GM21528 (cell line): ENCODE measurements around the gene OBSCN.

Experiments used
- ATAC-seq: cut with Tn5 transposase; IDR thresholded peaks from one replicate; pipeline ENCODE4 v1.9.1; 2021; ENCODE audit warnings: mild to moderate bottlenecking, moderate library complexity; ENCODE audit not compliant: unreplicated experiment, low FRiP score

Gene OBSCN

DNA sequence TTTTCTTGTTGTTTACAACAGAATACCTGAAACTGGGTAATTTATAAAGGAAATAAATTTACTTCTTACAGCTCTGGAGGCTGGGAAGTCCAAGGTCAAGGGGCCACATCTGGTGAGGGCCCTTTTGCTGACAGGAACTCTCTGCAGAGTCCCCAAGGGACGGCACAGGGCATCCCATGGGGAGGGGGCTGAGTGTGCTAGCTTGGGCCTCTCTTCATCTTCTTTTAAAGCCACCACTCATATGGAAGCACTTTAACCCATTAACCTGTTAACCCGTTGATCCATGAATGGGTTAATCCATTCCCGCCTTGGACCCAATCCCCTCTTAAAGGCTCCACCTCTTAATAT, 76.3 kb downstream of the OBSCN start:
- ATAC-seq, result no peak

- ATAC-seq, result no peak
These were observed 76.7 kb downstream of the OBSCN start for GRCh38 chr1:228284521-228284920.

GRCh38 chr1:228285661-228286504, 78.0 kb downstream of the OBSCN start:
- no peak for ATAC-seq

DNA sequence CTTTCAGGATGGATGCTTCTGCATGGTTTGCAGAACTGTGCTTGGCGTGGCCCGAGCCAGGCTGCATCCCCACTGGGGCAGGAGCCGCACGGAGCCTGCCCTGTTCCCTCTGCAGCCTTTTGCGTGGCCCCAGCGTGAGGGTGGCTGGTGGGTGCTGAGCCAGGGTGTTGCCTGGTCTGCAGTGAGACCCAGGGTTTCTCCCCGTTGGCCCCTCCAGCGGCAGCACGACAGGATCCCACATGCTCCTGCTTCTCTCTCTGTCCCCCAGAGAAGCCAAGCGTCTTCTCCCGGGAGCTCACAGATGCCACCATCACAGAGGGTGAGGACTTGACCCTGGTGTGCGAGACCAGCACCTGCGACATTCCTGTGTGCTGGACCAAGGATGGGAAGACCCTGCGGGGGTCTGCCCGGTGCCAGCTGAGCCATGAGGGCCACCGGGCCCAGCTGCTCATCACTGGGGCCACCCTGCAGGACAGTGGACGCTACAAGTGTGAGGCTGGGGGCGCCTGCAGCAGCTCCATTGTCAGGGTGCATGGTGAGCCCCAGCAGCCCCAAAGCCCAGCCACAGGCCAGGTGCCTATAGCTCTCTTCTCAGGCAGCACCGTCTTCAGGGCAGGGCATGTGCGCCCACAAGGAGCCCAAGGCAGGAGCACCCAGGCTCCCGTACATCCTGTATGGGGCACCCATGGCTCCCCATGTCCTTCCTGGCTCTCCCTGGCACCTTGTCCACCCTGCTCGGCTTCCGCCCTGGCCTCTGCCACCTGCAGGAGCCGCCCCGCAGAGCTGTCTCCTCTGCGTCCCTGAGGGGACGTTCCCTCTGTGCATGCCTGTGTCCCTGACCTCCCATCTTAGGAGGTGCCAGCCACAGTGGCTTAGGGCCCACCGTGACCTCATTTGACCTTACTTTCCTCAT, 78.9 kb downstream of the OBSCN start:
- no peak for ATAC-seq

- ATAC-seq, result no peak
These were observed 79.9 kb downstream of the OBSCN start for GRCh38 chr1:228287541-228288425.

- ATAC-seq, result no peak
These were observed 80.8 kb downstream of the OBSCN start for GRCh38 chr1:228288536-228289238.

GRCh38 chr1:228289239-228289849, 81.5 kb downstream of the OBSCN start:
- ATAC-seq, result no peak

DNA sequence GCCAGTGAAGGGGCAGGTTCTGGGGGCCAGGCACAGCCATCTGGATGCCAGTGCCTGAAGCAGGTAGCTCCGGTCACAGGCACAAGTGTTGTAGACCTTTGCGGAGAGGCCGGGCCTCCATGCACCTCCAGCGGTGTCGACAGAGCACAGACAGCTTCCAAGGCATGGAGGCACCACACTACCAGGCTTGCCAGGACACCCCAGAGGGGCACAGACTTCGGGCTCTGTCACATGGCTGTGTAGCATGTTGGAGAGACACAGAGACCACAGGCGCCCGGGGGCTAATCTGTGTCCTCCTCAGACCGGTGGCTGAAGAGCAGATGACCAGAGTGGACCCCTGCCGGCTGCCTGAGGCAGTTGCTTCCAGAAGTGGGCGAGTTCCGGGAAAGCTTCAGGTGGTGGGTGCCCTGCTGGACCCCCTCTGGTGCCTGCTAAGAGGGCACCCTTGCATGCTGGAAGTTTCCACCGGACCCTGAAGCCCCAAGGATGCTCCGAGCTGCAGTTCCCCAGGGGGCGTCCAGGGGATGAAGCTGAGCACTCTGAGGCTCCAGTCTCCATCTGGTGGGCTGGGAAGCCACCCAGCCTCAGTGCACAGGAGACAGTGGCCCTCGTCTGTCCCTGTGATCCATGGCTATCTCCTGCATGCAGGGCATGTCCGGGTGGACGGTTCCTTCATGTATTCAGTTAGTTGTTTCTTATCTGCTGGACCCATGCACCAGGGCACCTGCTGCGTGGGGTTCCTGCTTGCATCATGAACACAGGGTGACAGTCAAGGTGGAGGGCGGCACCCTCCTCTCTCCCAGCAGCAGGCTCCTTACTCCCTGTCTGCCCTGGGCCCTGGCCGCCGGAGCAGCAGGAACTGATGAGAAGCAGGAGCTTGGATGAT, 82.4 kb downstream of the OBSCN start:
- no peak for ATAC-seq

GRCh38 chr1:228291906-228292608, 84.2 kb downstream of the OBSCN start:
- ATAC-seq, result no peak

GRCh38 chr1:228292609-228292911, 84.7 kb downstream of the OBSCN start:
- ATAC-seq, result no peak

DNA sequence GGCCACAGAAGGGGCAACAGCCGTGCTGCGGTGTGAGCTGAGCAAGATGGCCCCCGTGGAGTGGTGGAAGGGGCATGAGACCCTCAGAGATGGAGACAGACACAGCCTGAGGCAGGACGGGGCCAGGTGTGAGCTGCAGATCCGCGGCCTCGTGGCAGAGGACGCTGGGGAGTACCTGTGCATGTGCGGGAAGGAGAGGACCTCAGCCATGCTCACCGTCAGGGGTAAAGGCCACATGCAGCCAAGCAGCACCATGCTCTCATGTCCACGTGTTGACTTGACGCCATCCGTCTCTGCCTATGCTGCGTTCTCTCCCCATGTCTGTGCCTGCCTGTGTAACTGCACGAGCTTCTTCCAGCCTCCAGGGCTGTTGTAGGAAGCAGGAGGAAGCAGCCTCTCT, 85.5 kb downstream of the OBSCN start:
- no peak for ATAC-seq

GRCh38 chr1:228293816-228294500, 86.1 kb downstream of the OBSCN start:
- ATAC-seq, result no peak

- no peak for ATAC-seq
These were observed 86.9 kb downstream of the OBSCN start for GRCh38 chr1:228294717-228295116.

GRCh38 chr1:228295201-228295600, 87.4 kb downstream of the OBSCN start:
- ATAC-seq, result no peak

DNA sequence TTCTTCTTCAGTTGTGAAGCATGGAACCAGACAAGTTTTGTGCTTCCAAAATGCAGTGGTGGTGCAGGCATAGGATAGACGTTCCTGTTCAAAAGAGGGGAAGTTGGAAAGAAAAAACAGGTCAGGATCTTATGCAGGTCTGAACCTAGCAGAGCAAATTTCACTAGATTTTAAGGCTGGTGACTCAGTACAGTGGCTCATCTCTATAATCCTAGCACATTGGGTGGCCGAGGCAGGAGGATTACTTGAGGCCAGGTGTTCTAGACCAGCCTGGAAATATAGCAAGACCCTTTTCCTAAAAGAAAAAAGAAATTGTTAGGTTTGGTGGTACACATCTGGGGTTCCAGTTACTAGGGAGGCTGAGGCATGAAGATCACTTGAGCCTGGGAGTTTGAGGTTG, 88.1 kb downstream of the OBSCN start:
- ATAC-seq, result no peak

DNA sequence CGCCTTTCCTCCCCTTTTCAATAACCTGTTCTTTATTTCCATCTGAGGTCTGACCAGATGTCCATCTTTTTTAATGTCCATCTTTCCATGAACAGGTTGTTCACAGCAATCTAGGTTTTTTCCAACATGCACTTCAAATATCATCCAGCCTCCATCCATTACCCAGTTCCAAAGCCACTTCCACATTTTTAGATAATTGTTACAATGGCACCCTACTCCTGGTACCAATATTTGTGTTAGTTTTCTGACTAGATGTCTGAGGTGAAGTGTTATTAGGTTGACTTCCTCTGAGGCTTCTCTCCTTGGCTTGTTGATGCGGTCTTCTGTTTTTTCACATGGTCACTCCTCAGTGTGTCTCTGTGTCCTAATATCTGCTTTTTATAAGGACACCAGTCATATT, 89.4 kb downstream of the OBSCN start:
- ATAC-seq, result no peak

- ATAC-seq, result no peak
These were observed 90.0 kb downstream of the OBSCN start for GRCh38 chr1:228297822-228298221.

- no peak for ATAC-seq
These were observed 90.6 kb downstream of the OBSCN start for GRCh38 chr1:228298471-228298870.
